Muscle of back (tissue), 10 donors: Measurements from ENCODE around the gene C21orf91. TPM values are rescaled to one million over a fixed set of nuclear protein-coding genes. Genes with fewer than 3 reads are reported as not detected.

Source experiments
- polyA plus RNA-seq, 10 donors: library from polyadenylated mRNA; unstranded; fragments of 120-200 nt; gene quantifications; one replicate each; pipeline ENCODE4 v1.2.1, GENCODE V29; 2013; ENCODE audit not compliant: insufficient read length in 10 of 10

Gene C21orf91
- polyA plus RNA-seq, 10 donors: 13.4 to 21.7 (median 16.9) TPM

Other genes with a start within 250 kb of the C21orf91 start
- 10 to 100 TPM; 29.3 to 37.5 (median 33.4) TPM for gene BTG3, start 206.5 kb downstream of the C21orf91 start, polyA plus RNA-seq